WTC11 (cell line): ENCODE results near the gene ALDH1A2. TPM values are rescaled to one million over a fixed set of nuclear protein-coding genes. Genes with fewer than 3 reads are reported as not detected.

Experiments used
- ATAC-seq: fragments of 200-7000 bp; cut with Tn5 transposase; 2 replicates; pipeline ENCODE4 v1.10.0; 2021; ENCODE audit warnings: mild to moderate bottlenecking, moderate library complexity
- CTCF ChIA-PET: fragments of 300-600 bp; sonication (Branson Sonifier 250); formaldehyde crosslinking; loops from one replicate; lab custom pipeline; 2021; ENCODE audit warnings: antibody characterized with exemption; lab: Charles Lee
- POLR2A ChIA-PET: fragments of 350-600 bp; sonication (Branson Sonifier 250); formaldehyde crosslinking; loops from one replicate; lab custom pipeline; 2021; ENCODE audit warnings: antibody characterized with exemption; lab: Charles Lee
- DNase-seq: peaks from one replicate; pipeline ENCODE4 v3.0.0; 2021; ENCODE audit warnings: low spot score
- H3K27ac Mint-ChIP-seq: 2 replicates; pipeline ENCODE4 v1.8.0; 2021; ENCODE audit warnings: mixed read lengths
- H3K27me3 Mint-ChIP-seq: 2 replicates; pipeline ENCODE4 v1.8.0; 2021; ENCODE audit warnings: low read depth, mild to moderate bottlenecking, moderate library complexity, mixed read lengths
- H3K36me3 Mint-ChIP-seq: 2 replicates; pipeline ENCODE4 v1.8.0; 2021; ENCODE audit warnings: mixed read lengths
- H3K4me1 Mint-ChIP-seq: 2 replicates; pipeline ENCODE4 v1.8.0; 2022; ENCODE audit warnings: mixed read lengths
- H3K4me3 Mint-ChIP-seq: 2 replicates; pipeline ENCODE4 v1.8.0; 2021; ENCODE audit warnings: mild to moderate bottlenecking, moderate library complexity, mixed read lengths
- H3K9me3 Mint-ChIP-seq: 2 replicates; pipeline ENCODE4 v1.8.0; 2021; ENCODE audit warnings: mixed read lengths
- CTCF ChIP-seq: fragments of 200-600 bp; IDR thresholded peaks from 2 replicates; pipeline ENCODE4 v1.8.0; 2022; ENCODE audit warnings: antibody characterized with exemption
- E2F4 ChIP-seq: sonication (generic); formaldehyde crosslinking; IDR thresholded peaks from 2 replicates; pipeline ENCODE4 v1.8.1; 2022; ENCODE audit warnings: low read depth, mild to moderate bottlenecking, moderate library complexity, missing genetic modification reagents, borderline replicate concordance
- ELF4 ChIP-seq: sonication (generic); formaldehyde crosslinking; IDR thresholded peaks from 2 replicates; pipeline ENCODE4 v1.8.1; 2022; ENCODE audit warnings: low read depth, mild to moderate bottlenecking, moderate library complexity, missing genetic modification reagents
- ETV6 ChIP-seq: sonication (generic); formaldehyde crosslinking; IDR thresholded peaks from 2 replicates; pipeline ENCODE4 v1.8.1; 2022; ENCODE audit warnings: mild to moderate bottlenecking, missing genetic modification reagents
- FOXJ3 ChIP-seq: sonication (generic); formaldehyde crosslinking; IDR thresholded peaks from 2 replicates; pipeline ENCODE4 v1.9.0; 2021; ENCODE audit warnings: missing genetic modification reagents, mild to moderate bottlenecking, borderline replicate concordance
- GRHL2 ChIP-seq: fragments of 250-450 bp; sonication (Bioruptor Pico); IDR thresholded peaks from 2 replicates; pipeline ENCODE4 v1.8.0; 2022; ENCODE audit warnings: mild to moderate bottlenecking, moderate library complexity; ENCODE audit not compliant: insufficient replicate concordance, severe bottlenecking
- KAT7 ChIP-seq: sonication (generic); formaldehyde crosslinking; IDR thresholded peaks from 2 replicates; pipeline ENCODE4 v1.8.1; 2023; ENCODE audit warnings: missing genetic modification reagents, mild to moderate bottlenecking, borderline replicate concordance
- NR1H2 ChIP-seq: sonication (generic); formaldehyde crosslinking; IDR thresholded peaks from 2 replicates; pipeline ENCODE4 v1.9.0; 2021; ENCODE audit warnings: mild to moderate bottlenecking, moderate library complexity, missing genetic modification reagents
- SMAD3 ChIP-seq: sonication (generic); formaldehyde crosslinking; IDR thresholded peaks from 2 replicates; pipeline ENCODE4 v1.8.0; 2022; ENCODE audit warnings: missing genetic modification reagents, mild to moderate bottlenecking, borderline replicate concordance
- SOX15 ChIP-seq: fragments of 250-450 bp; sonication (Bioruptor Pico); IDR thresholded peaks from 2 replicates; pipeline ENCODE4 v1.9.0; 2021; ENCODE audit warnings: mild to moderate bottlenecking
- SP1 ChIP-seq: sonication (generic); formaldehyde crosslinking; conservative IDR thresholded peaks from 2 replicates; pipeline ENCODE4 v1.8.1; 2022; ENCODE audit warnings: missing genetic modification reagents
- USF2 ChIP-seq: sonication (generic); formaldehyde crosslinking; IDR thresholded peaks from 2 replicates; pipeline ENCODE4 v1.8.1; 2023; ENCODE audit warnings: mild to moderate bottlenecking, missing genetic modification reagents, moderate library complexity
- ZBTB43 ChIP-seq: sonication (generic); formaldehyde crosslinking; IDR thresholded peaks from 2 replicates; pipeline ENCODE4 v1.8.1; 2023; ENCODE audit warnings: mild to moderate bottlenecking, missing genetic modification reagents
- ZNF121 ChIP-seq: sonication (generic); formaldehyde crosslinking; IDR thresholded peaks from 2 replicates; pipeline ENCODE4 v1.8.0; 2023; ENCODE audit warnings: missing genetic modification reagents
- ZNF232 ChIP-seq: sonication (generic); formaldehyde crosslinking; IDR thresholded peaks from 2 replicates; pipeline ENCODE4 v1.8.0; 2022; ENCODE audit warnings: mild to moderate bottlenecking, missing genetic modification reagents
- ZNF671 ChIP-seq: fragments of 250-450 bp; sonication (Bioruptor Pico); IDR thresholded peaks from 2 replicates; pipeline ENCODE4 v1.8.0; 2021; ENCODE audit warnings: mild to moderate bottlenecking
- total RNA-seq: library from RNA; stranded (reverse); gene quantifications from 3 replicates; pipeline ENCODE4 v1.2.3, GENCODE V29; 2021
- TF ChIP-seq, protein P1 (sequence below): sonication (generic); formaldehyde crosslinking; IDR thresholded peaks from 2 replicates; pipeline ENCODE4 v1.8.0; 2023; ENCODE audit warnings: missing genetic modification reagents
- TF ChIP-seq, protein P2 (sequence below): sonication (generic); formaldehyde crosslinking; IDR thresholded peaks from 2 replicates; pipeline ENCODE4 v1.8.0; 2023; ENCODE audit warnings: mild to moderate bottlenecking, missing genetic modification reagents
- TF ChIP-seq, protein P3 (sequence below): fragments of 250-450 bp; sonication (Bioruptor Pico); IDR thresholded peaks from 2 replicates; pipeline ENCODE4 v1.8.0; 2021; ENCODE audit warnings: mild to moderate bottlenecking
- TF ChIP-seq, protein P4 (sequence below): sonication (generic); formaldehyde crosslinking; IDR thresholded peaks from 2 replicates; pipeline ENCODE4 v1.8.0; 2022; ENCODE audit warnings: mild to moderate bottlenecking, missing genetic modification reagents

Gene ALDH1A2
- total RNA-seq, 1 experiment from 2014 or later: 1.1 TPM

GRCh38 chr15:58083526-58083925 lies 18.0 kb upstream of the ALDH1A2 start:
- Mint-ChIP-seq H3K4me1 (peaks cover 19% of the 10 kb centered on the region), H3K27ac (no peak overlapping the region), H3K4me3 (no peak overlapping the region), H3K27me3 (no peaks in the 10 kb centered on the region; the same call in 1 of the 2 replicates), H3K36me3 (no peaks in the 10 kb centered on the region), H3K9me3 (no peaks in the 10 kb centered on the region)
- POLR2A ChIA-PET: no interaction called here
- TF ChIP-seq, protein P1, sequence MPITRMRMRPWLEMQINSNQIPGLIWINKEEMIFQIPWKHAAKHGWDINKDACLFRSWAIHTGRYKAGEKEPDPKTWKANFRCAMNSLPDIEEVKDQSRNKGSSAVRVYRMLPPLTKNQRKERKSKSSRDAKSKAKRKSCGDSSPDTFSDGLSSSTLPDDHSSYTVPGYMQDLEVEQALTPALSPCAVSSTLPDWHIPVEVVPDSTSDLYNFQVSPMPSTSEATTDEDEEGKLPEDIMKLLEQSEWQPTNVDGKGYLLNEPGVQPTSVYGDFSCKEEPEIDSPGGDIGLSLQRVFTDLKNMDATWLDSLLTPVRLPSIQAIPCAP (CRISPR knock-in tag): no peak
- TF ChIP-seq ZNF232 (CRISPR knock-in tag) (no peak), KAT7 (CRISPR knock-in tag) (no peak), ZNF671 (CRISPR knock-in tag) (no peak)
- TF ChIP-seq, protein P2, sequence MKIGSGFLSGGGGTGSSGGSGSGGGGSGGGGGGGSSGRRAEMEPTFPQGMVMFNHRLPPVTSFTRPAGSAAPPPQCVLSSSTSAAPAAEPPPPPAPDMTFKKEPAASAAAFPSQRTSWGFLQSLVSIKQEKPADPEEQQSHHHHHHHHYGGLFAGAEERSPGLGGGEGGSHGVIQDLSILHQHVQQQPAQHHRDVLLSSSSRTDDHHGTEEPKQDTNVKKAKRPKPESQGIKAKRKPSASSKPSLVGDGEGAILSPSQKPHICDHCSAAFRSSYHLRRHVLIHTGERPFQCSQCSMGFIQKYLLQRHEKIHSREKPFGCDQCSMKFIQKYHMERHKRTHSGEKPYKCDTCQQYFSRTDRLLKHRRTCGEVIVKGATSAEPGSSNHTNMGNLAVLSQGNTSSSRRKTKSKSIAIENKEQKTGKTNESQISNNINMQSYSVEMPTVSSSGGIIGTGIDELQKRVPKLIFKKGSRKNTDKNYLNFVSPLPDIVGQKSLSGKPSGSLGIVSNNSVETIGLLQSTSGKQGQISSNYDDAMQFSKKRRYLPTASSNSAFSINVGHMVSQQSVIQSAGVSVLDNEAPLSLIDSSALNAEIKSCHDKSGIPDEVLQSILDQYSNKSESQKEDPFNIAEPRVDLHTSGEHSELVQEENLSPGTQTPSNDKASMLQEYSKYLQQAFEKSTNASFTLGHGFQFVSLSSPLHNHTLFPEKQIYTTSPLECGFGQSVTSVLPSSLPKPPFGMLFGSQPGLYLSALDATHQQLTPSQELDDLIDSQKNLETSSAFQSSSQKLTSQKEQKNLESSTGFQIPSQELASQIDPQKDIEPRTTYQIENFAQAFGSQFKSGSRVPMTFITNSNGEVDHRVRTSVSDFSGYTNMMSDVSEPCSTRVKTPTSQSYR (CRISPR knock-in tag): no peak
- CTCF ChIA-PET: interaction anchor here (1.5 kb wide), 1 partner anchor 13 kb away, joined by 5 read pairs; no protein-coding TSS in a partner anchor
- no peak for DNase-seq
- ATAC-seq: no peak

GRCh38 chr15:58081891-58082290 lies 16.4 kb upstream of the ALDH1A2 start:
- Mint-ChIP-seq H3K4me3 (no peak overlapping the region), H3K9me3 (no peaks in the 10 kb centered on the region), H3K27ac (no peak overlapping the region), H3K36me3 (no peaks in the 10 kb centered on the region), H3K27me3 (no peaks in the 10 kb centered on the region; the same call in 1 of the 2 replicates), H3K4me1 (peaks cover 21% of the 10 kb centered on the region)
- ATAC-seq (no peak), DNase-seq (no peak)
- TF ChIP-seq GRHL2 (CRISPR knock-in tag) (no peak), E2F4 (CRISPR knock-in tag) (no peak), ELF4 (no peak), ZBTB43 (CRISPR knock-in tag) (no peak), FOXJ3 (no peak), ZNF671 (CRISPR knock-in tag) (no peak), ETV6 (CRISPR knock-in tag) (no peak), NR1H2 (CRISPR knock-in tag) (no peak), SOX15 (no peak)
- TF ChIP-seq, protein P3, sequence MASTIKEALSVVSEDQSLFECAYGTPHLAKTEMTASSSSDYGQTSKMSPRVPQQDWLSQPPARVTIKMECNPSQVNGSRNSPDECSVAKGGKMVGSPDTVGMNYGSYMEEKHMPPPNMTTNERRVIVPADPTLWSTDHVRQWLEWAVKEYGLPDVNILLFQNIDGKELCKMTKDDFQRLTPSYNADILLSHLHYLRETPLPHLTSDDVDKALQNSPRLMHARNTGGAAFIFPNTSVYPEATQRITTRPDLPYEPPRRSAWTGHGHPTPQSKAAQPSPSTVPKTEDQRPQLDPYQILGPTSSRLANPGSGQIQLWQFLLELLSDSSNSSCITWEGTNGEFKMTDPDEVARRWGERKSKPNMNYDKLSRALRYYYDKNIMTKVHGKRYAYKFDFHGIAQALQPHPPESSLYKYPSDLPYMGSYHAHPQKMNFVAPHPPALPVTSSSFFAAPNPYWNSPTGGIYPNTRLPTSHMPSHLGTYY (CRISPR knock-in tag): no peak
- ChIA-PET POLR2A (no interaction called here), CTCF (no interaction called here)

DNA sequence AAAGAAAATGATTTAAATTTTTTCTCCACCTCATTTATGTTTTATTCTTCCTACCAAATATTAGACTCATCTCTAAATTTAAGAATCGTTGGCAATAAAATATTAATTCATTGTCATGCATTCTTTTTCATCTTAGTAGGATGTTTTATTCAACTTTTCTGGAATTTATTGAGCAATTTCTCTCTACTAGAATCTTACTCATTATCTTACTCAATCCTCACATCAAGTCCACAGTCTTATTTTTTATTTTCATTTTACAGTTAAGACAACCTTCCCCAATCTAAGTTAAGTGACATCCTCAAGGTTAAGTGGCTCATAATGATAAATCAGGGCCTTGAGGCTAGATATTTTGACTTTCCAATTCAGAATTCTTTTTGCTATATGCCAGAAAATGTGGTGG lies 15.9 kb upstream of the ALDH1A2 start:
- CTCF ChIA-PET: no interaction called here
- ATAC-seq (no peak), DNase-seq (no peak)
- Mint-ChIP-seq H3K4me1 (peaks cover 21% of the 10 kb centered on the region), H3K9me3 (no peaks in the 10 kb centered on the region), H3K27ac (no peak overlapping the region), H3K4me3 (no peak overlapping the region), H3K36me3 (no peaks in the 10 kb centered on the region), H3K27me3 (no peaks in the 10 kb centered on the region)
- POLR2A ChIA-PET: no interaction called here
- TF ChIP-seq ZNF121 (no peak), SMAD3 (no peak), SP1 (CRISPR knock-in tag) (no peak), USF2 (no peak), CTCF (no peak)
- TF ChIP-seq, protein P4, sequence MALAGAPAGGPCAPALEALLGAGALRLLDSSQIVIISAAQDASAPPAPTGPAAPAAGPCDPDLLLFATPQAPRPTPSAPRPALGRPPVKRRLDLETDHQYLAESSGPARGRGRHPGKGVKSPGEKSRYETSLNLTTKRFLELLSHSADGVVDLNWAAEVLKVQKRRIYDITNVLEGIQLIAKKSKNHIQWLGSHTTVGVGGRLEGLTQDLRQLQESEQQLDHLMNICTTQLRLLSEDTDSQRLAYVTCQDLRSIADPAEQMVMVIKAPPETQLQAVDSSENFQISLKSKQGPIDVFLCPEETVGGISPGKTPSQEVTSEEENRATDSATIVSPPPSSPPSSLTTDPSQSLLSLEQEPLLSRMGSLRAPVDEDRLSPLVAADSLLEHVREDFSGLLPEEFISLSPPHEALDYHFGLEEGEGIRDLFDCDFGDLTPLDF (CRISPR knock-in tag): no peak
- TF ChIP-seq, protein P1 (CRISPR knock-in tag): no peak
